ENCODE data around the gene WBP2.

Gene WBP2

GRCh38 chr17:75835654-75835987 lies 19.5 kb downstream of the WBP2 start:
- Histone ChIP-seq H3K79me2 (ENCODE audit: control insufficient read depth, insufficient read depth, low read length, poor library complexity) (no peaks in the 10 kb centered on the region), H3K4me1 (ENCODE audit: control insufficient read depth in 1 of 2, insufficient read depth in 2 of 2, low read length in 2 of 2) (no peaks in the 10 kb centered on the region), H3K14ac (ENCODE audit: low read length) (no peak overlapping the region), H3K18ac (ENCODE audit: low read length) (no peak overlapping the region), H4K91ac (ENCODE audit: low read depth, low read length) (no peak overlapping the region), H4K8ac (ENCODE audit: low read depth, low read length) (no peak overlapping the region), H3K23ac (ENCODE audit: low read length) (no peak overlapping the region), H2AK5ac (ENCODE audit: low read length) (no peak overlapping the region), H3K9ac (ENCODE audit: low read length) (no peak overlapping the region), H3K27ac (ENCODE audit: low read depth, low read length) (no peak overlapping the region), H2BK12ac (ENCODE audit: low read length) (no peak overlapping the region), H3K36me3 (ENCODE audit: control insufficient read depth in 1 of 2, insufficient read depth in 2 of 2, low read length in 2 of 2) (no peaks in the 10 kb centered on the region), H2BK5ac (ENCODE audit: low read depth, low read length, poor library complexity) (no peak overlapping the region), H3K79me1 (ENCODE audit: low read length) (no peaks in the 10 kb centered on the region), H3K4ac (ENCODE audit: low read depth, low read length) (no peak overlapping the region), H2AFZ (ENCODE audit: insufficient read depth, low read length, poor library complexity) (no peak overlapping the region), H4K12ac (ENCODE audit: low read depth, low read length) (no peak overlapping the region), H3K4me2 (ENCODE audit: low read length) (no peak overlapping the region), H3K4me3 (ENCODE audit: low read depth, low read length) (no peak overlapping the region), H3K9me3 (ENCODE audit: insufficient read depth, low read depth, low read length) (peaks cover 4% of the 10 kb centered on the region), H2BK120ac (ENCODE audit: insufficient read depth, low read length, poor library complexity) (no peak overlapping the region), H3K27me3 (ENCODE audit: insufficient read depth, low read length) (no peaks in the 10 kb centered on the region)
- DNase-seq, result no peak
- WGBS (ENCODE audit: extremely low coverage, insufficient coverage, insufficient read length), result no CpG with 5 or more reads among the region's 9 CpGs

DNA sequence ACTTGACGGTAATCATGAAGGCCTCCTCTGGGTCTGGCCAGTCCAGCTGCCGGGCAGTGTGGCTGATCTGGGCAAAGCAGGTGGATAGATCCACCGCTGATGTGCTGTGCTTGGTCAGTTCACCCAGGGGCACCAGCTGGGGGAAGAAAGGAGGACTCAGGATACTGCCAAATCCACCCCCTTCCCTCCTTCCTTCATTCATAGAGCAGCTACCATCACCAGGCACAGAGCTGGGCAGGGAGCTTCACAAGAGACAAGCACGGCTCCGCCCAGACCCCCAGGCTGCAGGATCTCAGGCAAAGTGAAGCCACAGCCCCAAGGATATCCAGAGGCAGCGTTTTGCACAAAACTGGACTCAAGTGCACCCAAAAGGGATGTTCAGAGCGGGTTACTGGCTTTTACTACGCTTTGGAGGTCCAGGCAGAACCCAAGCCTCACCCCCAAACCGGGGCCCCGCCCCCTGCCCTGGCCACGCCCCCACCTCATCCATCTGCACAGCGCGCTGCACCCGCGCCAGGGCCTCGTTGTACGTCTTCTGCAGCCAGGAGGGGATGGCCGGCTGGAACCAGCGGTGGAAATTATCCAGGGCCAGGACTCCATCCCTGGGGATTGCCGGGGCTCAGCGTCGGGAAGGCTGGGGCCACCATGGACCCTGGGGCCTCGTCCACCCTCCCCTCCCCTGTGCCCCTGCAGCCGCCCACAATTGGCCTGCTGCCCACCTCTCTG lies 20.0 kb downstream of the WBP2 start:
- no peak for DNase-seq
- Histone ChIP-seq H4K12ac (ENCODE audit: low read depth, low read length) (no peak overlapping the region), H3K14ac (ENCODE audit: low read length) (no peak overlapping the region), H2BK5ac (ENCODE audit: low read depth, low read length, poor library complexity) (no peak overlapping the region), H3K79me1 (ENCODE audit: low read length) (no peaks in the 10 kb centered on the region), H3K27me3 (ENCODE audit: insufficient read depth, low read length) (no peaks in the 10 kb centered on the region), H2BK120ac (ENCODE audit: insufficient read depth, low read length, poor library complexity) (no peak overlapping the region), H3K4me3 (ENCODE audit: low read depth, low read length) (no peak overlapping the region), H3K36me3 (ENCODE audit: control insufficient read depth in 1 of 2, insufficient read depth in 2 of 2, low read length in 2 of 2) (no peaks in the 10 kb centered on the region), H3K4me1 (ENCODE audit: control insufficient read depth in 1 of 2, insufficient read depth in 2 of 2, low read length in 2 of 2) (no peaks in the 10 kb centered on the region), H3K4ac (ENCODE audit: low read depth, low read length) (no peak overlapping the region), H3K79me2 (ENCODE audit: control insufficient read depth, insufficient read depth, low read length, poor library complexity) (no peaks in the 10 kb centered on the region), H2BK12ac (ENCODE audit: low read length) (no peak overlapping the region), H3K9me3 (ENCODE audit: insufficient read depth, low read depth, low read length) (peaks cover 4% of the 10 kb centered on the region), H2AFZ (ENCODE audit: insufficient read depth, low read length, poor library complexity) (no peak overlapping the region), H3K27ac (ENCODE audit: low read depth, low read length) (no peak overlapping the region), H3K18ac (ENCODE audit: low read length) (no peak overlapping the region), H4K91ac (ENCODE audit: low read depth, low read length) (no peak overlapping the region), H3K23ac (ENCODE audit: low read length) (no peak overlapping the region), H3K9ac (ENCODE audit: low read length) (no peak overlapping the region), H3K4me2 (ENCODE audit: low read length) (no peak overlapping the region), H4K8ac (ENCODE audit: low read depth, low read length) (no peak overlapping the region), H2AK5ac (ENCODE audit: low read length) (no peak overlapping the region)
- no CpG with 5 or more reads among the region's 24 CpGs for WGBS (ENCODE audit: extremely low coverage, insufficient coverage, insufficient read length)

DNA sequence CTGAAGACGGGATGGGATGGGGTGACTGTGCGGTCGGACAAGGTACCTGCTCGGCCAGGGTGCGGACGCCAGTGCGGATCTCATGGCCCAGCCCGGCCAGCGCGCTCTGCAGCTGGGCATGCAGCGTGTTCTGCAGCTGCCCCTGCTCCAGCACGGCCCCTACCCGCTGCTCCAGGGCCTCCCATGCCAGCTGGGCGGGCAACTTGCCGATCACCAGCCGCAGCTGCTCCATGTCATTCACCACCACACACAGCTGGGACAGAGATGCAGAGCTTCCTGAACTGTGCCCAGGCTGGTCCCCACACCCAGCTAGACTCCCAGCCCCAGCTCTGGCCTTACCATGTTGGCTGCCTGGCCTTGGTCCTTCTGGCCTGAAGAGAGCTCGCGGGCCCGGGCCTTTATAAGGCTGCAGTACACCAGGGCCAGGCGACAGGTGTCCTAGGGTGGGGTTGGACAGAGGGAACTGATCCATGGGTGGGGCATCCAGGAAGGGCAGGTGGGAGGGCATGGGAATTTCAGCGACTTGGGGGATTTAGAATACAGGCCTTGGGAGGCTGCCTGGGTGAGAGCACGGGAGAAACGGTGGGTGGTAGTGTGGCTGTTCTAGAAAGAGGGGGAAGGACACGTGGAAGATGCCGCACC lies 20.7 kb downstream of the WBP2 start:
- H3K14ac ChIP-seq (ENCODE audit: low read length), result no peak overlapping the region
- H3K18ac ChIP-seq (ENCODE audit: low read length), result no peak overlapping the region
- WGBS (ENCODE audit: extremely low coverage, insufficient coverage, insufficient read length), result no CpG with 5 or more reads among the region's 25 CpGs
- H4K91ac ChIP-seq (ENCODE audit: low read depth, low read length), result no peak overlapping the region
- no peak overlapping the region for H2BK12ac ChIP-seq (ENCODE audit: low read length)
- H3K4ac ChIP-seq (ENCODE audit: low read depth, low read length), result no peak overlapping the region
- no peak overlapping the region for H3K4me2 ChIP-seq (ENCODE audit: low read length)
- H3K27ac ChIP-seq (ENCODE audit: low read depth, low read length), result no peak overlapping the region
- no peak overlapping the region for H2AK5ac ChIP-seq (ENCODE audit: low read length)
- H3K9me3 ChIP-seq (ENCODE audit: insufficient read depth, low read depth, low read length), result peaks cover 4% of the 10 kb centered on the region
- no peak overlapping the region for H2AFZ ChIP-seq (ENCODE audit: insufficient read depth, low read length, poor library complexity)
- H3K4me3 ChIP-seq (ENCODE audit: low read depth, low read length), result no peak overlapping the region
- no peaks in the 10 kb centered on the region for H3K27me3 ChIP-seq (ENCODE audit: insufficient read depth, low read length)
- H3K36me3 ChIP-seq (ENCODE audit: control insufficient read depth in 1 of 2, insufficient read depth in 2 of 2, low read length in 2 of 2), result no peaks in the 10 kb centered on the region
- no peak overlapping the region for H3K9ac ChIP-seq (ENCODE audit: low read length)
- H2BK5ac ChIP-seq (ENCODE audit: low read depth, low read length, poor library complexity), result no peak overlapping the region
- H3K4me1 ChIP-seq (ENCODE audit: control insufficient read depth in 1 of 2, insufficient read depth in 2 of 2, low read length in 2 of 2), result no peaks in the 10 kb centered on the region
- no peak overlapping the region for H2BK120ac ChIP-seq (ENCODE audit: insufficient read depth, low read length, poor library complexity)
- no peak for DNase-seq
- H4K8ac ChIP-seq (ENCODE audit: low read depth, low read length), result no peak overlapping the region
- H3K79me2 ChIP-seq (ENCODE audit: control insufficient read depth, insufficient read depth, low read length, poor library complexity), result no peaks in the 10 kb centered on the region
- no peaks in the 10 kb centered on the region for H3K79me1 ChIP-seq (ENCODE audit: low read length)
- no peak overlapping the region for H4K12ac ChIP-seq (ENCODE audit: low read depth, low read length)
- H3K23ac ChIP-seq (ENCODE audit: low read length), result no peak overlapping the region

DNA sequence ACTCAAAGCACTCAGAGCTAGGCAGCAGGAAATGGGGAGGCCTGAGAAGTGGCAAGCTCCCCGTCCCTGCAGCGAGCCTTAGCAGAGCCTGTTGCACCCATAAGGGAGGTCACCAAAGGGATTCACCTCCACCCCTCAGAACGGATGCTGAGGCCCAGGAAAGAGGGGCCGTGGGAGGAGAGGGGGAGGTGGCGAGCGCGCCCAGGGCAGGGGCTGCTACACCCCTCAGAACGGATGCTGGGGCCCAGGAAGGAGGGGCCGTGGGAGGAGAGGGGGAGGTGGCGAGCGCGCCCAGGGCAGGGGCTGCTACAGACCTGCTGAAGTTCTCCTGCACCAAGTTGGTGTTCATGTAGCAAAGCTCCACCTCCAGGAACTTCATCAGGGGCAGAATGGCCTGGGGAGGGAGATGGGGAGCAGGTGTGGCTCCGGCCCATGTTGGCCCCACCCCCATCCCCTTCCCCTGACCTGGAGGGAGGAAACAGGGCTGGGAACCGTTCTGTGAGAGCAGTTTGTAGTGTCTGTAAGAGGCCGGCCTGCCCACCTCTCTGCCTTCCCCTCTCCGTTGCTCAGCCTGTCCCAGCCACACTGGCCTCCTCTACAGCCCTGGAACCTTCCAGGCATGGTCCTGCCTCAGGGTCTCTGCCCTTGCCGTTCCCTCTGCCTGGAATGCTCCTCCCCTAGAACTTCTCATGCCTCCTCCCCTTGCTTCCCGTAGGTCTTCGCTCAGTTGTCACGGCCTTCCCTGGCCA lies 22.3 kb downstream of the WBP2 start:
- Histone ChIP-seq H2AK5ac (ENCODE audit: low read length) (no peak overlapping the region), H3K4me1 (ENCODE audit: control insufficient read depth in 1 of 2, insufficient read depth in 2 of 2, low read length in 2 of 2) (no peaks in the 10 kb centered on the region), H4K91ac (ENCODE audit: low read depth, low read length) (no peak overlapping the region), H2AFZ (ENCODE audit: insufficient read depth, low read length, poor library complexity) (peak overlapping the region; percentile 26), H3K9me3 (ENCODE audit: insufficient read depth, low read depth, low read length) (peaks cover 4% of the 10 kb centered on the region), H4K8ac (ENCODE audit: low read depth, low read length) (no peak overlapping the region), H3K27ac (ENCODE audit: low read depth, low read length) (no peak overlapping the region), H2BK120ac (ENCODE audit: insufficient read depth, low read length, poor library complexity) (no peak overlapping the region), H3K4ac (ENCODE audit: low read depth, low read length) (no peak overlapping the region), H3K23ac (ENCODE audit: low read length) (no peak overlapping the region), H3K79me2 (ENCODE audit: control insufficient read depth, insufficient read depth, low read length, poor library complexity) (no peaks in the 10 kb centered on the region), H4K12ac (ENCODE audit: low read depth, low read length) (no peak overlapping the region), H3K27me3 (ENCODE audit: insufficient read depth, low read length) (no peaks in the 10 kb centered on the region), H3K79me1 (ENCODE audit: low read length) (no peaks in the 10 kb centered on the region), H3K4me3 (ENCODE audit: low read depth, low read length) (no peak overlapping the region), H3K14ac (ENCODE audit: low read length) (no peak overlapping the region), H3K9ac (ENCODE audit: low read length) (no peak overlapping the region), H3K4me2 (ENCODE audit: low read length) (no peak overlapping the region), H2BK5ac (ENCODE audit: low read depth, low read length, poor library complexity) (no peak overlapping the region), H3K18ac (ENCODE audit: low read length) (no peak overlapping the region), H3K36me3 (ENCODE audit: control insufficient read depth in 1 of 2, insufficient read depth in 2 of 2, low read length in 2 of 2) (no peaks in the 10 kb centered on the region), H2BK12ac (ENCODE audit: low read length) (no peak overlapping the region)
- WGBS (ENCODE audit: extremely low coverage, insufficient coverage, insufficient read length), result no CpG with 5 or more reads among the region's 20 CpGs
- DNase-seq, result no peak
